Medulla oblongata (tissue), 1 donor: ENCODE results near the gene TGFBR2.

Experiments used
- DNase-seq: peaks from one replicate; pipeline ENCODE4 v3.0.0-alpha.2; 2015; ENCODE audit errors: extremely low spot score

TGFBR2 gene

DNA sequence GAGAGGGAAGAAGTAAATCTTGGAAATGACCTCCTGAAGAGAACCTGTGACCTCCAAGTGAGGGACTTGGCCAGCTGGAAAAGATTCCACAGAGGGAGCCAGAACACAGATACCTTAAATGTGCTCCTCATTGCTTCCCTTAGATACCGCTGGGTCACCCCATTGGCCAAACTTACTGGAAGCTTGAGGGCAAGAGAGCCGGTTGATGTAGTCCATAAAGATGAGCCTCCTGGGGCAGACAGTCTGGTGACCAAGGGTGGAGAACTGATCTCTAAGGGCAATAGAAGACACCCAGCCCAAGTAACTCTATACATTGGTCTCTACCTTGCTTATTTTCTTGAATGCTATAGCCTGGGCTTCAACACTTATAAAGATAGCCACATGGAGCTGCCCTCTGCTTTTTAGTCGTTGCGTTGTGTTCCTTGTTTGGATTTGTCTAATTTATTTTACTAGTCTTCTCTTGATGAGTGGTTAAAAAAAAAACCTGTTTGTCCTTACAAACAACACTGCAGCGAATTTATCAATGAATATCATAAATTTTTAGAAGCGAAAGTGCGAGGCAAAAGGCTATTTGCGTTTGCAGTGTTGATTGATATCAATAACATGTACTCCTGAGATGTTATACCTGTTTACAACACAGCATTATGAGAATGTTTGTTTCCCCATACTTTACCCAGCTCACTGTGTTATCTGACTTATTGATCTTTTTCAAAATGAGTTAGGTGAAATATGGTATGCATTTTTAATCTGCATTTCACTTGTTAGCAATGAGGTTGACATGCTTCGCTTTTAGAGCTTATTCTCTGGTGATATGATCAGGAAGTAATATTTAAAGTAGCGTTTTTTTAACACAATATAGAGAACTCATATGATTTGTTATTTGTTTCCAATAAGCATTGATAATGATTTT, 31.2 kb downstream of the TGFBR2 start:
- no peak for DNase-seq

DNA sequence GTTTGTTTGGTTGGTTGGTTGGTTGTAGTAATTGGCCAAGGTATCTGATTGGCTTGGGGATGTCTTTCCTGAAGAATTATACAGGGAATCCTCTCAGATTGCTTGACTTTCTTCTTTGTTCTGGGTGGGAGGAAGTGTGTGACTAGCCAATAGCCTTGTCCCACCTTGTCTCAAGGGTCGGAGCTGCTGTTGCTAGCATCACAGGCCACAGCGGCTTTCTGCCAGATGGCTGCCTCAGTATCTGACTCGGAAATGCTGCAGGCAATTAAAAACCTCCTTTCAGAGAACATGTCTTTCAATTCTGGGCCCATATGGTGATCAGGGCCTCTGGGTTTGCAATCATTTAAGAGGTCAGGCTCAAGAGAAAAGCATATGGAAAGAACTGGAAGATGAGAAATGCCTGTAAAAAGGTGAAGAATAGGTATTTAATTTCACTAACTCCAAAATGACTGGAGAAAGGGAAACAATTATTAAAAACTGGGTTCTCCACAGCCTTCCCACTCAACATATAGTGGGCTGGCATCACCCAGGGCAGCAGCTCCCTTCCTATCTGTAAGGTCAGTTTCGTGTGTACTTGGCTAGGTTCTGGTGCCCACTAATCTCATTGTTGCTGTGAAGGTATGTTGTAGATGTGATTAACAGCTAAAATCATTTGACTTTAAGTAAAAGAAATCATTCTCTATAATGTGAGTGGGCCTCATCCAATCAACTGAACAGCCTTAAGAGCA, 32.4 kb downstream of the TGFBR2 start:
- DNase-seq, result no peak

DNA sequence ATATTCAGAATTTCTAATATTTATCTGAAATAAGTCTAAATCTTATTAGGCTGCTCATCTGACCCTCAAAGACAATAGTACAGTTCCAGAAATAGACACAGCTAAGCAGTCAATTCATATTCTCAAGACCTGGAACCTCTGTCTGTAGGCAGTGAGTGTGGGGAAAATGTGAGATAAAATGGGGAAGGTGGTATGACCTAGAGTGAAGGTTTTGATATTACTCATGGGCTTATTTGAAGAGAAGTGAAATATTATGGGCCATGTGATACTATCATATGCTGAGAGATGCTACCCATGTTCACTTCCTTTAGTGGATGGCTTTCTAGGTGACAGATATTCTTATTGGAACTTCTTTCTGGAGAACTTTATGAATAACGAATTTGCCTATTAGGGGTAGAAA, 33.5 kb downstream of the TGFBR2 start:
- no peak for DNase-seq

DNA sequence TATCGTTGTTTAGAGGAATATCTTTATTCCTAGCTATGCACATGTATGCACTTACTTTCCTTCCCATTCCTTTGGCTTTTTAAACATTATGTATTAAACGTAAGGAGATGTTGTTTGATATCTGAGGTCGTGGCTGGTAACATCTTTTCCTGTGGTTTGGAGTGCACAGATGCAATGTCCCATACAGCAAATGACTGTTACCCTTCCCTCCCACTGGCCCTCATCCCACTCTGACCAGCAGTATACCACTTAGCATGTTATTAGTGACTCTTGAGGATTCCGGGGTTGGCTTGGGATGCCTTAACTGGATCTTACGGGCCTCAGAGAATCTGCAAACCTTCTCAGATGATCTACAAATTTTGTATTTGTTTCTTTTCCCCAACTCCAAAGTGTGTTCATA, 34.5 kb downstream of the TGFBR2 start:
- no peak for DNase-seq

DNA sequence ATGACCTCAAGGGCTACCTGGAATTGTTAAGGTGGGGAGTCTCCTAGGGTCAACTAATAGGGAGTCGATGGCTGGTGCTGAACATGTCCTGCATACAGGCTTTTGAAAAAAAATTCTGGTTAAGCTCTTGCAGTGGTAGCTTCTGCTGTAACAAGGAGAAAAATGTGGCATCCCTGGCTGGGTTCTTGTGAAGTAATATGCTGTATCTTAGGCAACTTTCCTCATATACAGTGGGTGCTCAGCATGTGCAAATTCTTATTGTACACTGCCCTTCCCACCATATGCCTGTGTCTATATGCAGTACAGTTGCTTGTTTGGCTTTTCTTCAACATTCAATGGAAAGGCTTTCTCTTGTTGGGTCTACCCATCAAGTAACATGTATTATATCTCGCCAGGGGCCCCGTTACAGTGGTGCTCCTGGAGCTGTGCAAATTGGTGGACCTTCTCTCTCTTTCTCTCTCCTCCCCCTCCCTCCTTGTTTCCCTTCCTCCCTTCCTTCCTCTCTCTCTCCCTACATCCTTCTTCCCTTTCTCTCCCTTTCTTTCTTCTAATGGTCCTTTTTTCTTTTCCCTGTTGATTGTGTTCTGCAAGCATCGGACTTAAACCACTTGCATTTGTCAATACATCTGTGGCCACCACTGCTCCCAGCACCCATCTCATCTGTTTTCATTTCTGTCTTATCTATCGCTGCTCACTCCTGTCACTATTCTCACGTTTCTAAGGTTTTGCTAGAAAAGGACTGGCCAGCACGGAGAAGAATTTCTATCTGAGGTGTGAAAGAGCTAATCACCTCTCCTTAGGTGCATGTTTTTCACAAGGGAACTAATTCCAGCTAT, 35.2 kb downstream of the TGFBR2 start:
- no peak for DNase-seq

DNA sequence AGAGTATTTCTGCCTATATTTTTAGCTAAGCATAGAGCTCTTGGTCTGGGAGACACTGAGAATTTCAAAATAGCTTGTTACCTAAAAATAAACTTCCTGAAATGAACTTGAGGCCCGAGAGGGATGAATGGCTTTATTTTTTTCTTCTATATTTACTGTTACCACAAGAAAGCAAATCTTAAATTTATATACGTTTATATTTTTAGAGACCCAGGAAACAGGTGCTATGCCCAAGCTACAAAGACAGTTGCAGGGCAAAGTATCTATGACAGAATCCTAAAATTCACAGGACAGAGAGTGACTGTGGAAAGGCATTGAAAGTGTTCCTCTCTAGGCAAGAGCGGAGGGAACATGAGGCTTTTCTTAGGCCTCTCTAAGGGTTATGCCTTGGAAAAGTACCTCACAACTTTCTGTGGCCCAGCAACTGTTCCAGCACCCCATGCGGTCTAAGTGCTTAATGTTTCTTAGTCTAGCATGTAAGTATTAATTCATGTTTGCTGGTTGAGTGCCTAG, 36.5 kb downstream of the TGFBR2 start:
- DNase-seq, result no peak

DNA sequence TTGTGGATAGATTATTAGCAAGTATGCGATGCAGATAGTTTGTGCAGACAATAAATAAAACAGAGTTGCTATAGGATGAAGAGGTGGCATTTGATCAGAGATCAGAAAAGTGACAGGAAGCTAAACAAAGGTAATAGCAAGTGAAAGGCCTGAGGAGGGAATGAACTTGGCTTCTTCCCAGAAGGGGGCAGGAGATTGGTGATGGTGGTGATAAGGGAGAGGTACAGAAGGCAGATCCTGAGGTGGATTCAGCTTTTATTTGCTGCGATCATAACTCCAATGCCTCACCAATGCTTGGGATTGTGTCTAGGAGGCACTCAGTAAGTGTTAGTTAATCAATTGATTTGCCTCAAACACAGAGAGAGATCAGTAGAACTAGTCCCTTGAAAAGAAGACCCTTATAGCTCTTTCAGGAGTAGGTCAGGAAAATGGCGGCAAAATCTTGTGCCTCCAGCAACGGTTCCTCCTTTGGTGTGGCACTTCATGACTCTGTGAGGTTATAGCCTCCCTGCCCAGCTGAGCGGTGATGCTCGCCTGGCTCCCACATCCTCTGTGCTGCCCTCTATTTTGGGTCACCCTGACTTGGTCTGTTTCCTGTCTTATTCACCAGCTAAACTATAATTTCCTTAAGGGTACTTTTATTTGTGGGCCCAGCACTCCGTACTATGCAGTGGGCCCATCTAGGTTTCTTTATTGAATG, 37.5 kb downstream of the TGFBR2 start:
- DNase-seq, result no peak

DNA sequence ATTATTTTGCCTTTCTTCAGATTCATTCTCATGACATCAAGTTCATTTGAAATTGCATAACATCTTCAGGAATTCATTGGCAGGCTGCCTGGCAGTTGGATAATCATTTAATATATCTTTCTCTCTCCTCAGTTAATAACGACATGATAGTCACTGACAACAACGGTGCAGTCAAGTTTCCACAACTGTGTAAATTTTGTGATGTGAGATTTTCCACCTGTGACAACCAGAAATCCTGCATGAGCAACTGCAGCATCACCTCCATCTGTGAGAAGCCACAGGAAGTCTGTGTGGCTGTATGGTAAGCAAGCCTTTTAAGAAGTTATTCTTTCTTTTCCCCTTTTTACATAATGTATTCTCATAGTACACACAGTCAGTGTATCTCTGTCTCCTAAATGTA, 38.2 kb downstream of the TGFBR2 start:
- DNase-seq, result no peak

DNA sequence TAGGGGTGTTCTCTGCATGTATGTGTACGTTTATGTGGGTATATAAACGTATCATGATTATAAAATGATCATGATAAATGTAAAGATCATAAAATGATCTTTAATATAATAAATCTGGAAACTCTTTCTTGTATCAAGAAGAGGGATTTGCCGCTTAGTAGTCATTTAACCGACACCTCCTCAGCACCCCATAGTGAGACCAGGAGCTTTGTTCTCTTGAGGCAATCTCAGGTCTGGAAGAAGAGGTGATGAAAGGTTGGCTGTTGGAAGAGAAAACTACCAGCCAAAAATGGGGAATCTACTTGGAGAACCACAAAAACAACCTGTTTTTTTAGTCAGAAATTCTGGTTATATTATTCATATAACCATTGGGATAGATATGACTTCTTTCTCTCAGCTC, 38.7 kb downstream of the TGFBR2 start:
- no peak for DNase-seq

DNA sequence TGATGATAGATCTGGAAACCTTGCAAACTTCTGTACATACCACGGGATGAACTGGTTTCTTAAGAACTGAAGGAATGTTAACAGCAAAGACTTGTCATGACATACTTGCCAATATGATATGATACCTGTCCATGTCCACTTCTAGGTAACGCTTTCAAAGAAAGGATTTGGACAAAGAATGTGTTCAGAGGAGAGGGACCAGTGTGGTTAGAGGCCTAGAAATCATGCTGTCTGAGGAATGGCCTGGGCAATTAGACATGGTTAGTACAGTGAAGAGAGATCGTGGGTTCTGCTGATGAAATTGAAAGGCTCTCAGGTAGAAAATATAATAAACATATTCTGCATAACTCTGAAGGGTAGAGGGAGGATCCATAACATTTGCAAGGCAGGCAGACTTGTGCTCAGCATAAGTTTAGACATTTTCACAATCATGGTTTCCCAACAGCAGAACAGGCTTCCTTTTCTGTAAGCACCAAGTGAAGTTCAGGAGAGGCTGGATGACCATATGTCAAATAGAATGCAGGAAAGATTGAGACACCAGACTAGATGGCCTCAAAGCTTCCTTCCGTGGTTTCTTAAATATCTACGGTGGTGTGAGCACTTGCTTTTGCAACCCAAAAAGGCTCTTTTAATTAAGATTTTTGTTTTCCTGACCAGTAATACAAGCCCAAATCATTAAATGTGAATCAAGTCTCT, 39.9 kb downstream of the TGFBR2 start:
- DNase-seq, result peak; percentile 65

DNA sequence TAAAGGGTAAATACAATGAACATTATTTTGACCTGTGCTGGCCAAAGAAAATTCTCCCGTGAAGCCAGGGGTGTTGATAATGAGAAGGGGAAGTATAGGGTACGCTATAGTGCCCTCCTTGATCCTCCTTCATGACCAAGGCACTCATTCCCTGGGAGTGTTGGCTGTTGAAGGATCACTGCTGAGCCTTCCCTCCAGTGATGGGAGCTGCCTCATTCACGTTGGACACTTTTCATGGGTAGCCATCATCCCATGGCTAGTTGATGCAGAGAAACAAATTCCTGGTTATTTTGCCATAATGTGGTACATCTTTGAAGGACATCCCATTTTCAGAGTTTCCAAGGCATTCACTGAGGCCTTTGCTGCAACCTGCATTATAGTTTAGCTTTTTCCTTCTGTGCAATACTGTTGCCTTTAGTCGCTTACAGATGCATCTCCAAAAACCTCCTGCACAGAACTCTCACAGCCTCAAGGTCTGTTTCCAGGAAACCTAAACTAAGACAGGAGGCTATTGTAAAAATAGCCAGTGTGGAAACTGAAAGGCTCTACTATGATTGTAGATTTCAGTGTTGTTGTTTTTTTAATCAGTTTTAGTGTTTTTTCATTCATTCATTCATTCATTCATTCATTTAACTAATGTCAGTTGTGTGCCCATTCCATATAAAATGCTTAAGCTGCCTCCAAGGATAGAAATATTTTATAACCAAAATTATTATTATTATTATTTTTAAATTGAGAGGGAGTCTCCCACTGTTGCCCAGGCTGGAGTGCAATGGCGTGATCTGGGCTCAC, 40.8 kb downstream of the TGFBR2 start:
- no peak for DNase-seq

DNA sequence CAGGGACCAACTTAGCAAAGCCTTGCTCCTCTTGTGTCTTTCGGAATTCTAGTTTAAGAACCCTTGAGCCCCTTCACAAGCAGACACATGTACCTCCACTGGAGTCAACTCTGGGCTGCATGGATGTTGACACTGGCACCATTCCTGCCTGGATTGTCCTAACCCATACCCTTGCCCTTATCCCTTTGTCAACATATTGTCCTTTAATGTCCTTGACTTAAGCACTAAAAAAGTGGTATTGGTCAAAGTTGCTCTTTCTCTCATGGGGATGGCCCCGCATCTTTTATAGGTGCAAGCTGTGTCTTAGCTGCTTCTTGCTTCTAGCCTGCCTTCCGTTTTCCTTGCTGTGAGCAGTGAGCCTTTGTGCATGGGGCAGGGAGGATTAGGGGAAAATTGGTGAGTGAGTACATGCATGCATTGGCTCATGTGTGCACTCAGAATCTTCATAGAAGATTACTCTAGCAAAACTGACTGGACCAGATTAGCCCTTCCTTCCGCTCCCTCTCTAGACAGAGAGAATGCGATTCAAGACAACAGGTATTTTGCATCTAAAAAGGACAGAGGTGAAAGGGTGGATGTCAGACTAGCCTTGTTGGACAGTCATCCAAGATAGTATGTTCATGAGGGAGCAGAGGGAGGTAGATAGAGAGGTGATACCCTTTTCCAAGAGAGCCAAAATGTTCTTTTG, 42.4 kb downstream of the TGFBR2 start:
- DNase-seq, result no peak

DNA sequence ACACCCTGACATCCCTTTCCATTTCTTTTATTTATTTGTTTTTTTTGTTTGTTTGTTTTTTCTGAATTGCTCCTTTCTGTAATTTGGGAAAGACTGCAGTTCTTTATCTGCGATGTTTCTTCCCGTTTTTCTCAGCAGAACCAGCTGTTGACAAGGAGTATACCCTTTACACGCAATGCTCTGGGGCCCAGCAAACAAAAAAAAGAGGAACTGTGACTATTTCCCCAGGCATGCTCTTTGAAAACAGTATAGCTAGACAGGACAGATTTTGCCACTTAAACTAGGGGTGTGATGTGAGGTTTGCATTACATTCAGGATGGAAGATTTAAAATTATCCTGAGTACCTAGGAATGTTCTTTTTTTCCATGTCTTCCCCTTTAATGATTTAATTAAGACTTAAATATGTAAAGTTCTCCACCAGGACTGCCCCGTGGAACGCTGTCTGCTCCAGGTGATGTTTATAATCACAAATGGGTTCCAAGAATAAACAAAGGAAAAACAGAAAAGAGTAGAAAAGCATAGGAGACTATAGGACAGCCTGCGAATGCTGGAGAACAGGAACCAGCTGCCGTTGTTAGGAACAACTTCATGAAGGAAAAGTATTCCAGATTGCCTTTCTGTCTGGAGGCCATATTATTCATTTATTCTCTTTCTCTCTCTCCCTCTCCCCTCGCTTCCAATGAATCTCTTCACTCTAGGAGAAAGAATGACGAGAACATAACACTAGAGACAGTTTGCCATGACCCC, 43.3 kb downstream of the TGFBR2 start:
- peak; percentile 77 for DNase-seq

DNA sequence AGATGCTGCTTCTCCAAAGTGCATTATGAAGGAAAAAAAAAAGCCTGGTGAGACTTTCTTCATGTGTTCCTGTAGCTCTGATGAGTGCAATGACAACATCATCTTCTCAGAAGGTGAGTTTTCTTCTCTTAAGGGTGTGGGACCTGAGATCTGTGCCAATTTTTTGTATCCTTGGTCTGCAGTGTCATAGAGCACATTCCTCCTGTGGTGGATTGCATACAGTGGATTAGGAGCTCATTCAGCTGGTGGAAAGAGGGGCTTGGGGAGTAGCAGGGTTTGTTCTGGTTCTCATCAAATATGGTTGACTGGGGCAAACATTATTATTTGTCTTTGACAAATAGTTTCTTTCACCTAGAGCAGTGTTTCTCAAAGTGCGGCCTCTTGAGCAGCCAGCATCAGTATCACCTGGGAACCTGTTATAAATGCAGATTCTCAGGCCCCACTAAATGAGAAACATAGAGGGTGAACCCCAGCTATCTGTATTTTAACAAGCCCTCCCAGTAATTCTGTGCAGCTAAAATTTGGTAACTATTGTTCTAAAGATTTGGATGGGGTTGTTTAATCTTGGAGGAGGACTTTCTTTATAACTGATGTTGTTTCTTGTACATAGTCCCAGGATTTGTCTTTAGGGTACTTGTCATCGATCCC, 44.1 kb downstream of the TGFBR2 start:
- no peak for DNase-seq

DNA sequence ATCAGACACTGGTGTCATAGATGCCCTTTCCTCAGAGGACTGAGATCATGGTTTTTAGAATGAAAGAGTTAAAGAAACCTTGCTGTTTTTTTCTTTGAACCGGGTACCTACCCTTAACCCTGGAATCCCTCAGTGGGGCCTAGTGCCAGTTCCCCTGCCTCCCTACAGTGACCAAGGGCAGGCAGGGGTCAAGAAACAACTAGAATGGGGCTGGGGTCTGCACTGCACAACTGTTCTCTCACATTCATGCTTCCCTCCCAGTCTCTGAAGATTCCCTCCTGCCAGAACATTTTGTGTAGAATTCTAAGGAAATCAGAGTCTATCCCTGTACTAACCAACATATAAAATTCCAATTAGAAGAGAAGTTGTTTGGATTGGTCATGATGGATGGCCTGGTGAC, 47.9 kb downstream of the TGFBR2 start:
- DNase-seq, result no peak

DNA sequence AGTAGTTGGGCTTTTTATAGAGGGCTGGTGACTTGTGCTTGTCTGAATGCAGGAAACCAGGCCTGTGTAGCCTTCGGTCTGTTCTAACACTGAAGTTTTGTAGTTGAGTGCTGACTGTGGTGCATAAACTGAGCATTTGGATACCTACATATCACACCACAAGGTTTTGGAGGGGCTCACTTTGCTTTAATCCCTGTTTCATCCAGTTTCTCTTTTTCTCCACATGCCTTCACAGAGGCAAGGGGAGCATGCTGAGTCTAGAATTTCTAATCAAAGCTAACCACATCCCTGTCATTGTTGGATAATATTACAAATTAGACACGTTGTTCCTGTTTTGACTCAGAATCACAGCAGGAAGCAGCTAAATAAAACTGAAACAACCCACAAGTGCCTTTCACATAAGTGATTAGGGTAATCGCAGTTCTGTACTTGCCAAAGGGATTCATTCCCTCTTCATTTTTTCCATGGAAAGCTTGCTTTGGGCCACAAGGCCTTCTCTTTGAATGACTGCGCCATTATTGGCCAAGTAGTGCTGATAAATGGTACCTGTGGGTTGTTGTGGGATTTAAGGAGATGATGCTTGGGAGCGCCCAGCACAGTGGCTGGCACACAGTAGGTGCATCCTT, 48.9 kb downstream of the TGFBR2 start:
- DNase-seq, result peak; percentile 66

DNA sequence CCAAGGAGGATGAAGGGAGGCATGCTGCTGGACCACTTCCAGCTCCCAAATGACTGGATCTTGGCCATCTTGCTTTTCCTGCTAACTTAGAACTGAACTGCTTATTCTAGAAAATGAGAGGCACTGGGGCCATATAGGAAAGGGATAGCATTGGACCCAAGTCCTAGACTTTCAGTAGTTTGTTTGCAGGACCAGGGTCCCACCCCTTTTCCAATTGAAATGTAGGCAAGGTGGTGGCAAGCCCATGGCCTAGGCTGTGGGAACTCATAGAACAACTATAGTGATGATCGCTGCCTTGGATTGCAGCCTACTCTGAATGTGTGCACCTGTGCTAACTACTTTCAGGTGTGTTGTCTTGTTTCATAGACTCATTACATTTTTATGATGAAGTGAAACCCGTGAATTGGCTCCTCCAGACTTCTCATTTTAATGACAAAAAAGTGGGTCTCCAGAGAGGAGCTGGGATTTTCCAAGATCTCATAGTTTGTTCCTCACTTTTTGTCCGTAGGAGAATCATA, 50.3 kb downstream of the TGFBR2 start:
- DNase-seq, result no peak
